Forelimb muscle (tissue), 1 donor: ENCODE results near the gene CNMD. TPM values are rescaled to one million over a fixed set of nuclear protein-coding genes. Genes with fewer than 3 reads are reported as not detected.
A peak's percentile ranks its signal among the peaks of the same experiment; 100 is the strongest.
"Not testable (repeated sequence)": the region's sequence is repeated elsewhere in the genome, so short reads cannot be mapped to it uniquely, and the experiment has no call there.

Experiments used
- DNase-seq: peaks from one replicate; pipeline ENCODE4 v3.0.0-alpha.2; 2013; ENCODE audit warnings: low read depth
- polyA plus RNA-seq: library from polyadenylated mRNA; unstranded; fragments of 120-200 nt; gene quantifications from one replicate; pipeline ENCODE4 v1.2.1, GENCODE V29; 2013; ENCODE audit not compliant: insufficient read length

Gene CNMD
- polyA plus RNA-seq, 1 donor = 0.57 TPM

DNA sequence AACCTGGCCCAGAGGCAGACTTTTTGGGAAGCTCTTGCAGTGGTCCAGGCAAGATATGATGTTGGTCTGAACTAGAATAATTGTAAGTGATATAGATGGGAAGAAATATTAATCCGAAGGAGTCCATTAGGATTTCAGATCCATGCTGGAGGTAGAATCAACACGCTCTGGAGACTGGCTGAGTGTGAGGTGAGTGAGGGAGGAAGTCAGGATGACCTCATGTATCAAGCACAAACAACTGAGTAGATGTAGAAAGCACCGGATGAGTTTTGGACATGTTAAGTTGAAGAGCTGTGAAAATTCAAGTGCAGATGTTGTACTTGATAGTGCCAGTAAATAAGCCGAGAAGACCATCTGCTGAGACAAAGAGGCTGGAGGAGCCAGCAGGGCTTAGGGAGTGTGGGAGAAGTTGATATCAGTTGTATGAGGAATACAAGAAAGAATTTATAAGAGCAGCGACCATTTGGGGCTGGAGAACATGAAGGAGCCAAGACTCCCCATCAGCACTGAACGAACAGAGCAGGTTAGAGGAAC lies 5.3 kb upstream of the CNMD start:
- no peak for DNase-seq

DNA sequence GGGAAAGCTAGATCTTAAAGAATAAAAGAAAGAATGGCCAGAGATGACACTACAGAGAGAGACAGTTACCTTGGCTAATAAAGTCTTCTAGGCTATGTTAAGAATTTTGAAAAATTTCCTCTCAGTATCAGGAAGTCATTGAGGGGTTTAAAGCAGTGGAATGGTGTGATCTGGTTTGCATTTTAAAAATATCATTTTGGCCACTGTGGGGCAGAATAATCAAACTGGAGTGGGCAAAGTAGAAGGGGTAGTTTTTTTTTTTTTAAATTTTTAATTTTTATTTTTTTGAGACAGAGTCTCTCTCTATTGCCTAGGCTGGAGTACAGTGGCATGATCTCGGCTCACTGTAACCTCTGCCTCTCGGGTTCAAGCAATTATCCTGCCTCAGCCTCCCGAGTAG lies 4.4 kb upstream of the CNMD start:
- DNase-seq = no peak

DNA sequence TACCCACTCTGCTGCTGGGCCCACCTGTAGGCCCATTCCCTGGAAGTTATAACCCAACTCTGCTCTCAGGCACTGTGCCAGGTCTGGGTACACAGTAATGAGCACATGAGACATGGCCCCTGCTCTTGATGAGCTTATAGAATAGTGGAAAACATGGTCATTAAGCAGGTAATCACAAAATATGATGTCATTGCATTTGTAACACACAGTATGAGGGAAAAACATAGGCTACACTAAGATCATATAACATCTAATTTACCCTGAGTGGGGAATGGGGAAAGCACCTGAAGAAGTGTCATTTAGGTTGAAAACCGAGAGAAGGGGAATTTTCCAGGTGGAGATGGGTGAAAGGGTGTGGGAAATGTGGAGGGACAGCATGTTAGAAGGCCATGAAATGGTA lies 3.9 kb upstream of the CNMD start:
- no peak for DNase-seq

DNA sequence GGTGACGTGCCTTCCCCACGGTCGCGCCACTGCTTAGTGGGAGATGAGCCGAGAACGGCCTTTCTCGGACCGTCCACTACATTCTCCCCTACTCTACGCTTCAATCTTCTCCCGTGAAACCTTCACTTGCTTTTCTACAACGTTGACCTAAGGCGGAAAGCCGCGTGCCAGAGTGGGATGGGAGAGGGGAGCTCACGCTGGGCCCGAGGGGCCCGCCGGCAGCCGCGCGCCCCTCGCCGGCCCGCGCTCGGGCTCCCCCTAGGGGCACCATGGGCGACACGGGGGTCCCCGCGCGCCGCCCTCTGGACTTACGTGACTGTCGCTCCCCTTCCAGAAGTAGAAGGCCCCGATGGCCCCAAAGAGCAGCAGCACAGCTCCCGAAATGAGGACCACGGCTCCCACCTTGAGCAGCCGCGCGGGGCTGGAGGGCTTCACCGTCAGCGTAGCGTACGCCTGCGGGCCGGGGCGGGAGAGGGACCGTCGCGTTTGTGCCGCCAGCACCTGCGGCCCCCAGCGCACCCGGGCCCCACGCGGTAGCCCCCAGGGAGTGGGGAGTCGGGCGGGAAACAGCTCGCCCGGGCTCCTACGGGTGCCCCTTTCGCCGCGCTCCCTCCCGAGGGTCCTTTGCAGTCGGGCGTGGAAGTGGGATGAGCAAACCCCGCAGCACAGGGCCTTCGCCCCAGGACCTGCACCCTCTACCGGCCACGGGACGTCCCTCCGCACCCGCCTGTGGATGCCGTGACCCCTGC lies 727 bp downstream of the CNMD start:
- no peak for DNase-seq

DNA sequence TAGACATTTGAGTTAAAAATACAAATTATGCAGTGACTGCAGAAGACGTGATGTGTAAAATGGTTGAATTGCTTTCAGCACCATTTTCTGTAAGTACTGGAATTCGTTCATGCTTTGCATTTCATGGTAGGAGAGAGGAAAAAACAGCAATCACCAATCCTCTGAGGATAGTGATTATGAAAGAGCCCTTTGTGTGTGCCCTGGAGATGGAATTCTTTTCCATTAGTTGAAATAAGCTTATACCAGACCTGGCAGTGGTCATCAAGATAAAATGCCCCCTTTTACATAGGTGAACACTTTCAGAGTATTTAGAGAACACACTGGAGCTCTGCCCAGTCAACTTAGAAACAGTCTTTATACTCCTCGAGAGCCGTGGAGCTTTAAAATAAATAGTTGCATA lies 1.7 kb downstream of the CNMD start:
- DNase-seq = no peak

DNA sequence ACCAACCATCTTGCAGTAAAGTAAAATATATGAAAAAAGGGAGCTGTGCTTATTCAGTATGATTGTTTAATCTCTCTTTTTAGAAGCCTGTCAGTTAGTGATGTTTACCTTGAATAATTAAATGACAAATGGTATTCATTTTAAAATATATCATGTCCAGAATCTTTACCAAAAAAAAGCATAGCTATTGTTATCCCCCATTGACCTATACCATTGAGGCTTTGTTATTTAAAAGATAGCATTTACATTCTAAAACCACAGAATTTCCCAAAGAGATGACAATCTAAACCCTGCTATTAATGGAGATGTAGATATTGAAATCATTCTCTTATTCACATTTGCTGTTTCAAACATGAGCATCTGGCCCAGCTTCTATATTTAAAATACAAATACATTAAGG lies 2.2 kb downstream of the CNMD start:
- no peak for DNase-seq

DNA sequence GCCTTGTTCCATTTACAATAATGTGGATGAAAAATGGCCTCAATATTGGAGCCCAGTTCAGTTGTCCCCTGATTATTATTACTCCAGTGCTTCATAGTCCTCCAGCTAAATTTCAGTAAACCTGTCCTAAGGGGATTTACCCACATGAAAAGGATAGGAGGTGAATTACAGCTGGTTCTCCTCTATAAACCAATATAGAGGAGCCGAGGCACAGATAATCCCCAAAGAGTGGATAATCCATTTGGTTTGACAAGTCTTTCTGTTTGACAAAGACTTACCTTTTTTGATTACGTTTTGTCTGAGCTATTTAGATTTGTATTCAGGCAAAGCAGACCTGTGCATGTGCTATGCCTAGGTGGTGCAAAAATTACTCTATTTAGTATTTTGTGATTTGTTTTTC lies 2.7 kb downstream of the CNMD start:
- no peak for DNase-seq

DNA sequence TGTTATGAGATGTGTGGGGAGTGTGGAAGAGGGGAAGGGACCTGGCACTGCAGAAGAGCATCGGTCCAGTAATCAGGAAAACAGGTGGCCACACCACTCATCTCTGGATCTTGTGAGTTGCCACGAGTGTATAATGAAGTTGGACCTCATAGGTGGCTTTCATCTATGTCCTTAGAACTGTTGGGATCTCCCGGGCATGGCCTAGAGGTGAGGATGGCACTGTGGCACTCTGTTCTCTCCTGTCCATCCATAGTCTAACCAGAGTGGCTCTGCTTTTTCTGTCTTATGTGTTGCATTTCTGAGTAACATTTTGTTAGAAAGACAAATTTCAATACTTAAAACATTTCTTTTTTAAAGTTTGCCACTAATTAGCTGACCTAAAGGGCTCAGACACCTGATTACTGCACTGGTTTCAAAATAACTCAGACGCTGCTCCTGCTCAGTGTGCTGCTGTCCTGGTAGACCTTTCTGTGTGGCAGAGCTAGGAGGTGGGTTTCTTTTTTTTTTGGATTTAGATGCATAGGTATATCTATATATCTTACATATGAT lies 5.5 kb downstream of the CNMD start:
- no peak for DNase-seq

DNA sequence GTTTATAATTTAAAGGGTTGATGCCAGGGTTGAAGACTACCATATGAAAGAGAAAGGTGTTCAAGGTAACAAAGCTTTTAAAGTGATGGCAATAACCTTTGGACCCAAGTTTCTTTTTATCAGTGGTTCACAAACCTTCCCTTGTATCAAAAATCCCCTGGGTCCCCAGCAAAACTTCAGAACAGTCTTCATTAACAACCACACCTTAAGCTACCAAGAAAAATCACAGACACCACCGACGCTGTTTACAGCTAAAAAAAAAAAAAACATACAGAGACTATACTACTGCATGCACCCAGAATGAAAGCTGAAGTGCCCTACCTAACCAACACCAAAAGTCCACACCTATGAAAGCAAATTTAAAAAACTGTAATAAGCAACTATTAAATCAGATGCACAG lies 13.4 kb downstream of the CNMD start:
- DNase-seq = no peak

DNA sequence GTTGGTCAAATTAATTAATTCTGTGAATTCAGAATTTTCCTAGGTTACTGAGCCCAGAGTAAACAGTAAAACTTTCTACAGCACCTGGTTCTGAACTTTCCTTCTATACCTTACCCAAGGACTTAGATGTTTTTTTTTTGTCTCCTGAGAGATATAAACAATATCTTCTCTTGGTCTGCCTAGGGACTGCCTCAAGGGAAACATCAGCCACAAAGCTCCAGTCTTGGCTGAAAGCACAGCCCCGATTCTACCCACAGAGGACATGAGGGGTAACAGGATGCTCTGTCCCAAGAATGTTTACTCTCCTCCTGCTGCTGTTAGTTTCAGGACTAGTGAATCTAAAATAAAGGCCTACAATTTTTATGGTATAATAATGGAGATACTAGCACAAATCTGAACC lies 14.3 kb downstream of the CNMD start:
- DNase-seq = no peak

DNA sequence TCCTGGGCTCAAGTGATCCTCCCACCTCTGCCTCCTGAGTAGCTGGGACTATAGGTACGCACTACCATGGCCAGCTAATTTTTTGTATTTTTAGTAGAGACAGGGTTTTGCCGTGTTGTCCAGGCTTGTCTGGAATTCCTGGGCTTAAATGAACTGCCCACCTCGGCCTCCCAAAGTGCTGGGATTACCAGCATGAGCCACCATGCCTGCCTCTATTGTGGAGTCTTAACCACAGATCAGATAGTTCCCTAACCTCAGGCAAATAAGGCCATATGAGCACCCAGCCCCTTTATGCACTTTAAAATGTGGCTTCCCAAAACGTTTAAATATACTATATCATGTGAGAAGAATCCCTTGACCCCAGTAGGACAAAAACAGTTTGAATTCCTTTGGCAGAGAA lies 16.4 kb downstream of the CNMD start:
- DNase-seq = no peak

DNA sequence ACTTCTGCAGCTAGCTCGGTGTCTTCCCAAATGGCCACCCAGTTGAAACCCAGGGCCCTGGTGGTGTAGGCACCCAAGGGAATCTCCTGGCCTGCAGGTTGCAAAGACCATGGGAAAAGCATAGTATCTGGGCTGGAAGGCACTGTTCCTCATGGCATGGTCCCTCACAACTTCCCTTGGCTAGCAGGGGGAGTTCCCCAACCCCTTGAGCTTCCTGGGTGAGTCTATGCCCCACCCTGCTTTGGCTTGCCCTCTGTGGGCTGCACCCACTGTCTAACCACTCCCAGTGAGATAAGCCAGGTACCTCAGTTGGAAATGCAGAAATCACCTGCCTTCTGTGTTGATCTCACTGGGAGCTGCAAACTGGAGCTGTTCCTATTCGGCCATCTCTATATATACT lies 18.3 kb downstream of the CNMD start:
- DNase-seq = not testable (repeated sequence)

DNA sequence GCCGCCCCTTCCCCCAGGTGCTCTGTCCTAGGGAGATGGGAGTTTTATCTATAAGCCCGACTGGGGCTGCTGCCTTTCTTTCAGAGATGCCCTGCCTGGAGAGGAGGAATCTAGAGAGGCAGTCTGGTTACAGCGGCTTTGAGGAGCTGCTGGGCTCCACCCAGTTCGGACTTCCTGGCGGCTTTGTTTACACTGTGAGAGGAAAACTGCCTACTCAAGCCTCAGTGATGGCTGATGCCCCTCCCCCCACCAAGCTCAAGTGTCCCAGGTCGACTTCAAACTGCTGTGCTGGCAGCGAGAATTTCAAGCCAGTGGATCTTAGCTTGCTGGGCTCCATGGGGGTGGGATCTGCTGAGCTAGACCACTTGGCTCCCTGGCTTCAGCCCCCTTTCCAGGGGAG lies 18.7 kb downstream of the CNMD start:
- not testable (repeated sequence) for DNase-seq

DNA sequence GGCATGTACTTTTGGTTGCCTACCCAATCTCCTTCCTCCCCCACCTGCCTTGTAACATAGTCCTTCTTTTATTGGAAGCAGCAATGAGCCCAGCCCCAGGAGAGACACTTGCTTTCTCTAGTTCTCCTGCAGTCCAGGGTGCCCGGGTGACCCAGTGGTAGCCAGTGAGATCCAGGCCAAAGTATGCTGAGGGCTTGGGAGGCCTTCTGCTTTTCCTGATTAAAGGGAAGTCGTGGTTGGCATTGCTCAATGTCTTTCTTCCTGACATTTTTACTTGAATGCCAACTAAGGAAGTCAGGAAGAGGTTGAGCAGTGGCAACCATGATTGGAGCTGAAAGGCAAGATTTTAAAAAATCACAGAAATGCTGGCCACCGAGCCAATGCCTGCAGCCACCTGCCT lies 25.7 kb downstream of the CNMD start:
- peak; percentile 16 for DNase-seq

DNA sequence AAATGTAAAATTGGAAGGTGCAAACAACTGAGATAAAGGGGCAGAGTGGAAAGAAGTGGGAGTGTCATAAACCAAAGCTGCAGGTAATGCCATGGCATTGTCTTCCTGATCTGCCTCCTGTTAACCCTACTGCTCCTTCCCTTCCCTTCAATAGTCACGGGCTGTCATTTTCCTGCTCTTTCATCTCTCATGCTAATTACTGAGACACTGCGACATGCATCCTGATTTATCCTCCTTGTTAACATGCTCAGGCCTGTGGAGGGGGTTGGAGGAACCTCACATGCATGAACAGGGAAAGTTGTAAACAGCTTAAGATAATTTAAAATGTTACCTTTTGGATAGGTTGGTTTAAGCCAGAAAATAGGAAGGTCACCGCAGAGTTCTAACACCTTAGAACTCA lies 27.2 kb downstream of the CNMD start:
- no peak for DNase-seq

DNA sequence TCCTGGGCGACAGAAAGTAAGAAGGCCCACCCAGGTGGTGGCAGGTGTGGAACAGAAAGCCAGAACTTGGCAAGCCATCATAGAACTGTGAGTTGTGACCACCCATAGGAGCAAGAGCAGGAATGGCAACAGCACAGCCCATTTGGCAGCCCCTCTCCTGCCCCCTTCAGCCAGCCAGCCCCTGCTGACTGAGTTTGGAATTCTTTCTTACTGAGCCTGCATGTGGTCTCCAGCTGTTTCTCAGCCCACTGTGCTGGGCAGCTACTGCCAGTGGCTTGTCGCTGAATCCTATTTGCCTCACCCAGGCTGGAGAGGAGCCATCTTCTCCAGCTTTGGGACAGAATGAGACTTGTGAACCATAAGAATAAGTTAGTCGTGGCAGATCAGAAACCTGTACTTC lies 28.3 kb downstream of the CNMD start:
- DNase-seq = no peak

DNA sequence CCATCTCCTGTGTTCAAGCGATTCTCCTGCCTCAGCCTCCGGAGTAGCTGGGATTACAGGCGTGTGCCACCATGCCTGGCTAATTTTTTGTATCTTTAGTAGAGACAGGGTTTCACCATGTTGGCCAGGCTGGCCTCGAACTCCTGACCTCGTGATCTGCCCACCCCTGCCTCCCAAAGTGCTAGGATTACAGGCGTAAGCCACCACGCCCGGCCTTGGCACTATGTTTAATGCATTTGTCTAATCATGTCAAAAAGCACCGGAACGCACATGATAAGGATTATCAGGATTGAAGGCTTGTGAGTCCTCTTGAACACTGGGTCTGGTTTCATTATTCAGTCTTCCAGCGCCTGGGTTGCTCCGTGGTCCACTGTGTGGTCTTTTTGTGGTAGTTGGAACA lies 31.4 kb downstream of the CNMD start:
- not testable (repeated sequence) for DNase-seq

DNA sequence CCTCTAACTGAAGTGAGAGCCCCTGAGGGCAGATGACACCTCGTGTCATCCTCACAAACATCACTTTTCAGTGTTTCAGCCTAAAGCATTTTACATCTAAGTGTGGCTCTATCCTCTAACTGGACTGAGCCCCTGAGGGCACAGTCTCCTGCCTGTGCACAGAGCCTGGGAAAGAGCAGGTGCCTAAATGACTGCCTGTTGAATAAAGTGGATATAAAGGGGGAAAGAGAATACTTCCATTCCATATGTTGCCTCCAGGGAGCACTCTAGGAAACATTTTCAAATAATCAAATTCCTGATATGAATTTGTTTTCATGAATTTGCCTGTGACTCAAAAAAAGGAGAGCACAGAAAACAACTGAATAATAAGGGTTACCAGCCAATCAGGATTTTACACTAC lies 32.2 kb downstream of the CNMD start:
- DNase-seq = no peak

DNA sequence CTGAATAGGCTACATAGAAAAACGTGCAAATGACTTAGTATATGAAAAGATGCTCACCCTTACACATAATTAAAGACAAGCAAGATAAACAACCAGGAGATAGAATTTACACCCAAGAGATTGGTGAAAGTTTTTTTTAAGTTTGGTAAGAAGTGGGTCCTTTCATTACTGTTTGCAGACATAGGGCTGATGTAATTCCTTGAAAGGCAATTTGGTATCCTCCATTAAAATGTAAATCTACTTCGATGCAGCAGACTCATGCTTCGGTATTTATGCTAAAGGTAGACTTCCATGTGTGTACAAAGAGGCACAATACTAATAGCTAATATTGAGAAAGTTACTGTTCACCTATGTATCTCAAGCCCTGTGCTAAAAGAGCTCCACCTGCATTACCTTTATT lies 33.5 kb downstream of the CNMD start:
- no peak for DNase-seq

DNA sequence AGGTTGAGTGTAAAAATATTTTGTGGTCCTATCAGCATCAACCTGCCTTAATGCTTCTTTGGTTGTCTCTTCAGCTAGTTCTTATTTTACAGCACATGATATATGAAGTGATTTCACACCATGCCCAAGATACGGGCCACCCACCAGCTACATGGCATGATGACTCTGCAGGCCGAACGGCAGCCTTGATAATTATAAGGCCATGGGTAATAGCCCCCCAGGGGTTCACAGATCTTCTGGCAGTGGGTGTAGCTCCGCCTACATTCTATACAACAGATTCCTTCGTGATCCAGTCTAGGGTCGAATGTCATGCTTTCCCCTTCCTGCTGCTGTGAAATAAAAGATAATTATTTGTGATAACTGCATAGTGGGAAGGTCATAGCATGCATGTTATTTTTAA lies 36.1 kb downstream of the CNMD start:
- DNase-seq = no peak

DNA sequence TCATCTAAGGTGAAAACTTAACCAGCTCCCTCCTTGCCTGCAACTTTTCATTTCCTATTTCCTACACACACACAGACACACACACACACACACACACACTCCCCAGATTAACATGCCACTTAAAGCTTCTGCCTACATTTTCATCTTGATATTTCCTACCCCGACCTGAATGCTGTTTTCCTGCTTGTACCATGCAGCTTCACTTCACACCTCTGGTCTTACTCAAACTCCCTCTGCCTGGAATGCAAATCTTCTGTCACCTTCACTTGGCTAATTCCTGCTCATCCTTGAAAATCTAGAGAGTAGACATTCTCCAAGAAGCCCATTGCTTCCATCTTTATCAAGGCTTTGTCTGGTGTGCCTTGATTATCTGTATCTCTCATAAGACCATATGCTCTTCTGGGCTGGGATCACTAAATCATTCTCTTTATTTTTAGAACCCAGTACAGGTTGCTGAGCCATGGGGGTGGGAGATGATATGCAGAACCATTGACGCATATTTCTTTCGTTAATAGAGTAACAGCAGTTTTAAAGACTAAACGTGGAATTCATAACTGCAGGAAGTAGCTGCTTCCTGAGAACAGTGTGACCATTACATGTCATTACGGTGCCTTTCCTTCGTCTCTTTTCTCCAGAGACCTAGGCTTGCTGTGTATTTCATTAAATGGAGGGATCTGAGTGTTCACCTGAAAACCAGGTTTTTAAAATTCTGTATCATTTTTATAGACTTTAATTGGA lies 37.7 kb downstream of the CNMD start:
- no peak for DNase-seq

DNA sequence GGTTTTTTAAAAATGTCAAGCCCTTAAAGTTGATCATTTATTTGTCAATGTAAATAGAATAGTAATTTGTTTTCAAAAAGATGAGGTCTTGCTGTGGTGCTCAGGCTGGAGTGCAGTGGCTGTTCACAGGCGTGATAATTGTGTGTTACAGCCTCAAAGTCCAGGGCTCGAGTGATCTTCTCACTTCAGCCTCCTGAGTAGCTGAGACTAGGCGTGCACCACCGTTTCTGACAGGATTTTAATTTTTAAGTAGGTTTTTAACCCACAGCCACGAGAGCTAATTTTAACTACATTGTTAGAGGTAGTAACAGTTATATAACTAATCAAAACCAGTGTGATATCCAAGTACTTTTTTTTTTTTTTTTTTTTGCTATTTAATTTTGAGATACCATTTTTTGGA lies 43.1 kb downstream of the CNMD start:
- no peak for DNase-seq

DNA sequence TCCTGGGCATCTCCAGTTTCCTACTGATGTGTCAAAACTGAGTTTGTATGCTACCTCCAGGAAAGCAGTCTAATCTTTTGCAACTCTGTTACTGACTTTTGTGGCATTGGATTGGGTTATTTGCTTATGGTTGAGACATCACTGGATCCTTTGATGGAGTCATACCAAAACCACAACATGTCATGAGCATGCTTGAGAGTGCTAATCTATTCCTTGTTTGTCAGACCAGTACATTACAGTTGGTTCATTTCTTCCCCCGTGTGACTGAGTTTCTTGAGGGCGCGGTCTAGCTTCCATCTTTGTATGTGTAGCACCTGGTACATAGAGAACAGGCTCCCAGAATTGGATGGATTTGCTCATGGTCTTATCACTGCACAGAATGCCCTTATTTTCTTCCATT lies 43.8 kb downstream of the CNMD start:
- no peak for DNase-seq
